GM19239 (cell line): ENCODE data around the gene YIF1A.
"Not testable (repeated sequence)": the region's sequence is repeated elsewhere in the genome, so short reads cannot be mapped to it uniquely, and the experiment has no call there.

Experiments
- DNase-seq: peaks from one replicate; pipeline ENCODE4 v3.0.0; 2011; ENCODE audit warnings: low spot score; ENCODE audit not compliant: insufficient read length
- FAIRE-seq: peaks from 2 replicates; lab custom pipeline; 2011; peaks lifted over from hg19 to GRCh38; lab: Jason Lieb, UNC

YIF1A gene

DNA sequence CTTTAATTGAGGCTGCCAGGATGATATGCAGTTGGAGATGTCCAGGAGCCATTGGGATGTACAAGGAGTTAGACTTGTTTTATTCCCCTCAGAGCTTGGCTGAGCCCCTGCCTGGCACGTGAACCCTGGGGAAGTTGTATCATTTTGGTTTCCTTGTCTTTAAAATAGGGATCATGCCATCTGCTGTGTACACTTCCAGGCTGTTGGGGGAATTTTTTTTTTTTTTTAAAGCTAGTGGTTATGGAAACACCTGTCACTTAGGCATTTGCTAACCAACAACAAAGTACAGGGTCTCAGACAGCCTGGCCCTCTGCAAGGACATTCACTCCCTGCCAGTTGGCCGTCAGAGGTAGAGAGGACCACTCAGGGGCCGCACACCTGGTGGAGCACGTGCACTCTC, 29.0 kb downstream of the YIF1A start:
- DNase-seq (no peak), FAIRE-seq (no peak)

DNA sequence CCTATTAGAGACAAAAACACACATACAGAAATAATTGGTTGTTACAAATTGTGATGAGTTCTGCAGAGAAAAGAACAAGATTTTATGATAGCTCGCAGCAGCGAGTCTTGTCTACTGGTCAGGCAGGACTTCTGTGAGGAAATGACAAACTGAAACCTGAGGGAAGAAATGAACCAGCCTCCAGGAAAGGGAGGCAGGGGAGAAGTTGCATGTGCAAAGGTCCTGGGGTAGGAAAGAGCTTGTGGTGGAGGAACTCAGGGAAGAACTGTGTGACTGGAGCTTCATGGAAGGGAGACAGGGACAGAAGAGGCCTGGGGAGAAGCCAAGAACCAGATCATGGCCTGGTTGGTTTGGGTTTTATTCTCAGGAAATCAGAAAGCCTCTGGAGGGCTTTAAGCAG, 29.7 kb downstream of the YIF1A start:
- FAIRE-seq (no peak), DNase-seq (no peak)

DNA sequence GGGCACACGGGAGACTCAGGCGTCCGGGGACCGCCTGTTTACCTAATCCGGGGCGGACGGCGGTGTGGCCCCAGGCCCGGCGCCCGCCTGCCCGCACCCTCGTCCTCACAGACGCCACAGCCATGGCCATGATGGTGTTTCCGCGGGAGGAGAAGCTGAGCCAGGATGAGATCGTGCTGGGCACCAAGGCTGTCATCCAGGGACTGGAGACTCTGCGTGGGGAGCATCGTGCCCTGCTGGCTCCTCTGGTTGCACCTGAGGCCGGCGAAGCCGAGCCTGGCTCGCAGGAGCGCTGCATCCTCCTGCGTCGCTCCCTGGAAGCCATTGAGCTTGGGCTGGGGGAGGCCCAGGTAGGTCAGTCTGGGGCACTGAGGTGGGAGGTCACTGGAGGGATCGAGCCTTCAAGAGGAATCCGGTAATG, 30.5 kb downstream of the YIF1A start:
- no peak for FAIRE-seq

DNA sequence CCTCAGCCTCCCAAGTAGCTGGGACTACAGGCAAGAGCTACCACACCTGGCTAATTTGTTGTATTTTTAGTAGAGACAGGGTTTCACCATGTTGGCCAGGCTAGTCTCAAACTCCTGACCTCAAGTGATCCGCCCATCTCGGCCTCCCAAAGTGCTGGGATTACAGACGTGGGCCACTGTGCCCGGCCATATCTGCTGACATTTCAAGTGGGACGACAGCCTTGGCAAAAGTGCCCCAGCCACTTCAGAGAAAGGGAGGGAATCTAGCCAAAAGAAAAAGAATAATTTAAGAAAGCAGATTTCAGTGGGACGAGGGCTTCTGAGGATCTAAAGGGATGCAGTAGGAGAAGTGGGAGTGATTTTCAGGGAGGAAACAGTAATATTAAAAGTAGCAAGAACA, 35.9 kb downstream of the YIF1A start:
- DNase-seq: not testable (repeated sequence)

More for the DNA sequence above, 30.5 kb downstream of the YIF1A start:
- no peak for DNase-seq

DNA sequence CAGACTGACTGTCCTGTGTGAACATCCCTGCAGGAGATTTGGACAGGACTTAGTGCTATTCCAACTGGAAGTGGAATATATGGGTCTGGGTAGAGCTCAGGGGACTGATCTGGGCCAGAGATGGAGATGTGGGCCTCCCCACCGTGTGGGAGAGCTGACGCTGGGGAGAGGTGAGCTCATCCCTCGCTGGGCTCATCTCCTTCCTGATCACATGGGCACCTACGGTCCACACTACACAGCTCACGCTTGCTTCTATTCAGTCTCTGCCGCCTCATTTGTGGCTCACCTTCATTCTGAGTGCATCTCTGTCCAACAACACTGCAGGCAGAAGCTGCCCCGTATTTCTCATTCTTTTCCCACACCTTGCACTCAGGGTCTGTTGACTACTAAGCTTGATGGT, 37.1 kb downstream of the YIF1A start:
- no peak for DNase-seq
- no peak for FAIRE-seq

More for the DNA sequence above, 35.9 kb downstream of the YIF1A start:
- not testable (repeated sequence) for FAIRE-seq

DNA sequence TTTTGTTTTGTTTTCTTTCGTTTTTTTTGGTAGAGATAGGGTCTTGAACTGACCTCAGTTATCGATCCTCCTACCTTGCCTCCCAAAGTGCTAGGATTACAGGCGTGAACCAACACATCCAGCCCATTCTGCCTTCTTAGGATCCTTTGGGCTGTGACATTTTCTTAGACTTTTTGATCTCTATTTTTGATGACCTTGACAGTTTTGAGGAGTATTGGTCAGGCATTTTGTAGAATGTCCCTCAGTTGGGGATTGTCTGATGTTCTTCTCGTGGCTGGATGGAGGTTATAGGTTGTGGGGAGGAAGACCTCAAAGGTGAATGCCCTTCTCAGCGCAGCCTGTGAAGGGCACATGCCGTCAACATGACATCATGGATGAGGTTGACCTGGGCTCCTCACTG, 40.0 kb downstream of the YIF1A start:
- DNase-seq (no peak), FAIRE-seq (no peak)

DNA sequence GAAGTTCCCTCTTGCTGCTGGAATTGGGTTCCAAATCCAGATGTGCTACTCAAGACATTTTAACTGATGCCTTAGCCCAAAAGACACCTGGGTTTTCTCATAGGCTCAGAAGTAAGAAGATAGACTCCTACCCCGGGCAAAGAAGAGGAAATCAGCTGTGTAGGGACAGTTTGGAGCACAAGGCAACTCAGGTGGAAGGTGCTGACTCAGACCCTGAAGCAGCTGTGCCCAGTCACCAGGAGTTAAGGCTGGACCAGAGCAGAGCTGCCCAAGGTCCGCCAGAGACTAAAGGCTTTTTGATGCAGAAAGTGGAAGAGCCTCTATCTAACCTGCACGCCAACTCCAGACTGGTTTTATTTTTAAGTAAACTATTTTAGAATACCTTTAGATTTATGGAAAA, 41.1 kb downstream of the YIF1A start:
- DNase-seq (no peak), FAIRE-seq (no peak)

DNA sequence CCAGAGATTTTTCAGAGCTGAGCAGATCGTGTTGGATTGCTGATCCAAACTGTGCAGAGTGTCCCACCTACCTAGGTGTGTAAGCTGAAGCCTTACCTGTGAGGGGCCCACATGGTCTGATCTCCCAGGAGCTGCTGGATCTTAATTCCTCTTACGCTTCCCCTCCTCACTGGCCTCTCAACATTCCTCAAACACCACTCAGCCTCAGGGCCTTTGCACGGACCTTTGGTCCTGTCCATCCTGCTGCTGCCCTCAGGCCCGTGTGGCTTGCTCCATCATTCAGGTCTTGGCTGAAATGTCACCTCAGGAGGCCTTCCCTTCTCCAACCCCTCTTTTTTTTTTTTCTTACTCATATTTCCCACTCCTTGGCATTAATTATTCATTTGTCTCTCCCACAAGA, 41.6 kb downstream of the YIF1A start:
- no peak for DNase-seq
- FAIRE-seq: no peak

DNA sequence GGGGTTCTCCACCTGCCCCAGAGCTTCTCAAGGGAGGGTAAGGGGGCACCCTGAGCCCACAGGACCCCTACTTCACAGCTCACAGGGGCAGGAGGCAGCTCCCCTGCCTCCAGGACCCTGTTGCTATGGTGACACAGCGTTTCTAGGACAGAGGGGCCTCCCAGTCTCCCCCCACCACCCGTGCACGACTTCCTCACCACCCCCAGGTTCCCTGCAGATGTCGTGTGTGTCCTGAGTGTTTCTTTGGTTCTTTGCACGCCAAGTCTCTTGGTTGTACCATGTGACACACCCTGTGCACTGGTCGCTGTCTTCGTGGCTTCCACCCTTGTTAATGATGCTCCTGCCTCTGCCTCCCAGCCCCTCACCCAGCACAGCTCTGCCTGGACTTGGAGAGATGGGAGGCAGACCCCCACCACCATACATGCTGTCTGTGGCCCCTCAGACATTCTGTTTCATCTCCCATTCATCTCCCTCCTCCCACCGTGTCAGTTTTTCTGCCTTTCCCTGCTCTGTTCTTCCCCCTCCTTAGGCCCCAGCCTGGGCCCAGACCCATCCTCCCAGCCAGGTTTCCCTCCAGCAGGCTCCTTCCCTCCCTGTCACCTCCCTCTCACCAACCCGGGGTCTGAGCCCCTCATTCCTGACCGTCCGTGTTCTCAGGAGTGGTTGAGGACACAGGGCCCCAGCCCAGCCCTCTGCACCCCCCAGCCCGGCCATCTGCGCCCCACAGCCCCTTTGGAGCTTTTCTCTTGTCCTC, 45.0 kb downstream of the YIF1A start:
- FAIRE-seq: no peak
- DNase-seq: no peak

DNA sequence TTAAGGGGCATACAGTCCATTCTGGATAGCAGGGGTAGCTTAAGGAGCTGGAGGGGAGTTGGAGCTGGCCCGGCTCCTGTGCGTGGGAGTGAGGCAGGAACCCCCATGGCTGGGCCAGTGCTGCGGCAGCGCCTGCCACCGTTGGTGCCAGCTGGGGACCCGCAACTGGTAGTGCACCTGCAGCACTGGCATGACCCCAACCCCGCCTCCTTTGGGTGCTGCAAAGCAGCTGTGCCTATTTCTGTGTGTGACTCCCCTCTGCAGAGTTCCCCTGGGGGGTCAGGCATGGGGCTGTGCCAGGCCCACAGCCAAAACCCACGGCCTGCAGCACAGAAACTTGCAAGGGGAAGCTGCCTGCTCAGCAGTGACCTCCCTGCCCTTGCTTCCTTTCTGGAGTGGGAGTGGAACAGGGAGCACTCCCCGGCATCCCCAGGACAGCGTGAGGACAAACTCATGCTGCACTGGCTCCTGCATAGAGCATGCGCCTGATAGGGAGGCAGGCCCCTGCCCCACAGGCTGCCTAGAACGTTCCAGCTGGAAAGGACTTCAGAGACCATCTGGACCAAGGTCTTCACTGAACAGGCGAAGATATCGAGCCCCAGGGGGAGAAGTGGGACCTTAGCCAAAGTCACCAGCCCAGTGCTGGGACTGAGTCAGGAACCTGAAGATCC, 46.7 kb downstream of the YIF1A start:
- no peak for FAIRE-seq
- DNase-seq: no peak

DNA sequence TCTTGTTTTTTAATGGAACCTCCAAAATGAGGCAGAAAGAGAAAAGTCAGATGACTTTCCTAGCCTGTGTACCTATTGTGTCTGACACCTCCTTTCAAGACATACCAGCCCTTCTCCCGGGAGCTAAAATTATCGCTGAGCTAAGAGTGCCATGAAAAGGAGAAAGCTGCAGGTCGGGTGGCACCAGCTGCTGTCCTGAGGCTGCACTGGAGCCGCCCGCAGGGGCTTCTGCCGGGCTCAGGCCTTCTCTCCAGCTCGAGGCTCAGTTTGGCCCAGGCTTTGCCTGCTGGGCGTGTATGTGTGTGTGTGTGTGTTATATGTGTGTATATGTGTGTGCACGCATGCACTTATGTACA, 48.2 kb downstream of the YIF1A start:
- FAIRE-seq (no peak), DNase-seq (no peak)

DNA sequence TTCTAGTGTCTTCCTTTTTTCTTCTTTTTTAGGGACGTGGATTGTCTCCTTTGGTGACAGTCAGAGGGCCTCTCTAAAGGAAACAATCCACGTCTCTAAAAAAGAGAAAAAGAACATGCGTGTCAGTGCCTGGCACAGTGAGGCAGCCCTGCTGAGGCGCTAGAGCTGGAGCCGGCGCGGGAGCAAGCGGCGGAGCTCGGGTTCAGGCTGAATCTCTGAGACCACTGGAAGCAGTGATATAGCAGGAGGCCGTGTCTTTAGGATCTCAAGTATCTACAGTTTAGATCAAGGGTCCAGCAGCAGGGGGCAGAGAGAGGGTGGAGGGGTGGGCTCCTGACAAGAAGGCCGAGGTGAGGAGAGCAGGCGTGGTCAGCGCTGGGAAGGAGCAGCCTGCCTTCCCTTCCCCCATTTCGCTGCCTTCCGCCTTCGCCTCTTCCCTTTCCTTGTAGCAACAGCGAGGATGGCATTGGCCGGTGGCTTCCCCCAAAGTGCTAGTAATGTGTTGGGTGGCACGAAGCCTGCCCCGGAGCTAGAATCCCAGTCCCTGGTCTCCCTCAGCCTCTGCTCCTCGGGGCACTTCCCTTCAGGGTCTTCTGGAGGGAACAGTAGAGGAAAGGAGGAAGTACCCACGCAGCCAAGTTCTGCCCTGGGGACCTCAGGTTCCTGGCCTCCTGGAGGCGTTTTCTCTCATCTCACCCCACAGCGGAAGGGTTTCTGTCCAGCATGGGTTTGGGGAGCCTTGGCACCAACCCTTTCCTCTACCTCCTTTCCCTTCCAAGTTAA, 48.8 kb downstream of the YIF1A start:
- no peak for FAIRE-seq
- DNase-seq: no peak

DNA sequence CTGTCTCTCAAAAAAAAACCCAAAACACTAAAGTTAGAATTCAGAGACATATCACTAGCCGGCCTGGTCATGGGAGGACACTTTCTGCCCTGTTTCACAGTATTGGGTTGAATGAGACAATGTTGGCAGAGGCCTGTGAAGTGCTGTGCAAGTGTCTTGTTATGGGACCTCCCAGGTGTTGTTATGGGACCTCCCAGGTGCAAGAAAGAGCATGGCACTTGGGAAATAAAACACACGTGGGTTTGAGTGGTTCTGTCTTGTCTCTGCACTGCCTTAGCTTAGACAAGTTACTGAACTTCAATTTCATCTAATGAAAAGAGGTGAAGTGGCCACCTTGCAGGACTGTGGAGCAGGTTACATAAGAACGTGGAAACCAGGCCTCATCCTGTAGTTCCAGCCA, 49.4 kb downstream of the YIF1A start:
- FAIRE-seq (no peak), DNase-seq (no peak)

DNA sequence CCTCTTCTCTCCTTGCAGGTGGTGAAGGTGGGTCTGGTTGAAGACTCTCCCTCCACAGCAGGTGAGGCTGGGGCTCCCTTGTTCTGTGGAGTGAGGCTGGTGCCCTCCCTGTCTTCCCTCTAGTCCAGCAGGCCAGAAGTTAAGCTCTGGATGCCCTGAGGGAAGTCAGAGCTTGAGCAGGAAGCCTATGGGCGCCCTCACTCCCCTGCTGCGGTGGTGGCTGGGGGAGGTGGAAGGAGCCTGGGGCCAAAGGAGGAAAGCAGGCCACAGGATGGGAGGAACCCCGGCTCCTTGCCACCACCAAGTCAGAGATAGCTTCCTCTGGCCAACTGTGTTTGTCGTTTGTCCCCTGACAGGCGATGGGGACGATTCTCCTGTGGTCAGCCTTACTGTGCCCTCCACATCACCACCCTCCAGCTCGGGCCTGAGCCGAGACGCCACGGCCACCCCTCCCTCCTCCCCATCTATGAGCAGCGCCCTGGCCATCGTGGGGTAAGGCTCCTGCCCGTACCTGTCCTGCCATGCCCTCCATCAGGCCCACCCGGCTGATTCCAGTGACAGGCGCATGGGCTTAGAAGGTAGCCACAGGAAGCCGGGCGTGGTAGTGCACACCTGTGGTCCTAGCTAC, 50.0 kb downstream of the YIF1A start:
- FAIRE-seq: no peak

DNA sequence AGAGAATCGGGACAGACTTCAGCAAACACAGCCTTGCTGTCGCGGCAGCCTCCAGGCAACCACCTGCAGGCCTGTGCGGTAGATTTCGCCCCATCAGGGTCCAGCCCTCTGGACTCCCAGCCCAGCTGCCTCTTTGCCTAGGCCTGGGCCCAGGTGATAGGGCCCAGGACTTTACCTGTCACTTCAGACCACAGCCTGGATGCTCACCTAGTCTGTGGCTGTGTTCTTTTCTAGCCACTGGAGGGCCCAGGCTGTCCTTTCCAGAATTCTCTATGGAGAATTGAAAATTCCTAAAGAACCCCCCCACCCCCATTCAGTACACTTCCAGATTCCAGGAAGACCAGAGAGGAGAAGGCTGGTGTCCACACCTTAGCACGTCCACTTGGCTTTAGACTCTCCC, 51.1 kb downstream of the YIF1A start:
- DNase-seq: no peak
- no peak for FAIRE-seq

More for the DNA sequence above, 50.0 kb downstream of the YIF1A start:
- no peak for DNase-seq

DNA sequence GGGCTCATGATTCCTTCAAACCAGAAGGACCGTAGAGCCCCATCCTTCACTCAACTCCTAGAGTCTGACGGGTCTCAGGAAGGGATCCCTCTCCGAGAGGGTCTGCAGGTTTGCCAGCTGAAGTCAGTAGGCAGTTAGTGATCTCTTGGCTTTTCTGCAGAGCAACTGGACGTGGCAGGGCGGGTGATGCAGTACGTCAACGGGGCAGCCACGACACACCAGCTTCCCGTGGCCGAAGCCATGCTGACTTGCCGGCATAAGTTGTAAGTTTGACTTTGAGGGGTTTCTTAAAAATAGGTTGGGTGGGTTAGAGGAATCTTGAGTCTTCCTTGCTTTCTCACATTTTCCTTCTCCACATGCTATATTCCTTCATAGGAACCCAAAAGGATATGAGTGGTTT, 53.8 kb downstream of the YIF1A start:
- DNase-seq (no peak), FAIRE-seq (no peak)
